HuH-7.5 (cell line): ENCODE measurements around the gene TTC6.

Source experiments
- DNase-seq: peaks from one replicate; pipeline ENCODE4 v3.0.0; 2011; ENCODE audit warnings: low spot score

Gene TTC6

DNA sequence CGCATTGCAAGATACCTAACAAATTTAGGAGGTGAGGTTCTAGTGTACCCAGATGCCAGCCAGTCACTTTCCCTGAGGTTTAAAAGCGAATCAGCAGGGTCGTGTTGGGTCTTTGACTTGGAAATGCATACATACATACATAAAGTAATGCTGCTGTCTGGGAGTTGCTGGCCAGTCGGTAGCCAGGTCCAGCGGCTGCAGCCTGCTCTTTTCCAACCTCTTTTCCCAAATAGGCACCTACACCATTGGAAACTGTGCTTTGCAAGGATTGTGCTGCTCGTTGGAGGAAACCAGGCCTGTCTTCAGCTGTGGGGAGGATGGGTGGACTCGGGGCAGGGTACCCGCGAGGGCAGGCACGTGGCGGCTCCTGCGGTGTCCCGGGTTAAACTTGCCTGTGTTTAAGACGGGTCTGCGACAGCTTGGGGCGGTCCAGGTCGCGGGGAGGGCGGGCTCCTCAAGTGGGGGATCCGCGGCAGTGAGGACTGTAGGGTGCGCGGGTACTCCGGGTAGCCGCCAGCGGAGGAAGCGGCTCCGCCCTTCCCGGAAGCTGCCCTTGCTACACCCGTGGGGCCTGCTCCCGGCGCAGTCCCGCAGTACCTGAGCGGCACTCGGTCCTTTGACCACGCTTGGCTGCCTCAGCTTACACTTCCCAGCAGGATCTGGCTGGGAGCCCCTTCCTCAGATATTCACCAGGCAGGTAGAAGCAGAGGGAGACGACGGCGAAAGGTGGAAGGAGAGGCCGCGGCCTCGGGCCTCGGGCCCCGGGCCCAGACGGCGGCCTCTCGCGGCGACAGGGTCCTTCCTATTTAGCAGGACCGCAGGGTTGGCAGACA lies 2.7 kb downstream of the TTC6 start:
- DNase-seq: no peak

DNA sequence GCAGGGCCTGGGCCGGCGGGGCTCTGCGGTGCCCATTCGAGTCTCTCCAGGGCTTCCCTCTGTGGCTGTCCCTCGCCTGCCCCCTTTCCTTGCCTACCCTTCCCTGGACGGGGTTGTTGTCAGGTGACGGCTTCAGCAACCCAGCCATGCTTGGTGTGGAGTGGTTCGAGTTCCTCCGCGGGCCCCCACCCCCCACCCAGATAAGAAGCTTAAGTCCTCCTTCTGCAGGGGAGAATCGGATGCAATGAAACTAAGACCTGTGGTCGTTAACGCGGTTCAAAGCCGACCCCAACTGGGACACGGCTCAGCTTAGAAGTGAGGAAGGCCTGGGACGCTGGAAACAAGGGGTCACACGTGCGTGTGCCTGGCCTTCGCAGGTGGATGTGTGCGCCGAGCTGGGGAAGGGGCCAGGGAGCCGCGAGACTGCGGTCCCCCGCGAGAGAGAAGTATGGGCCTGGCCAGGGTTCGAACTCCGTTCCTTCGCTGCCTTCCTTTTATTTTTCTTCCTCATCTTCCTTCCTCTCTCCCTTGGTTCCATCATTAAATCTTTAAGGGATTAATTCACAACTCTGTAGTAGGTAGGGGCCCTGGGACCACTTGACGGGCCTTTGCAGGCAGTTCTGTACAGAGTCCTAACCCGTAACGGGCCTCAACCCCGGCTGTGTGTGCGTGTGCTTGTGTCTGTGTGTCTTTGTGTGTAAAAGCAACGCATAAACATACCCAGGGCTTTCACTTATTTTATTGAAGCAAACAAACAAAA lies 3.5 kb downstream of the TTC6 start:
- no peak for DNase-seq

DNA sequence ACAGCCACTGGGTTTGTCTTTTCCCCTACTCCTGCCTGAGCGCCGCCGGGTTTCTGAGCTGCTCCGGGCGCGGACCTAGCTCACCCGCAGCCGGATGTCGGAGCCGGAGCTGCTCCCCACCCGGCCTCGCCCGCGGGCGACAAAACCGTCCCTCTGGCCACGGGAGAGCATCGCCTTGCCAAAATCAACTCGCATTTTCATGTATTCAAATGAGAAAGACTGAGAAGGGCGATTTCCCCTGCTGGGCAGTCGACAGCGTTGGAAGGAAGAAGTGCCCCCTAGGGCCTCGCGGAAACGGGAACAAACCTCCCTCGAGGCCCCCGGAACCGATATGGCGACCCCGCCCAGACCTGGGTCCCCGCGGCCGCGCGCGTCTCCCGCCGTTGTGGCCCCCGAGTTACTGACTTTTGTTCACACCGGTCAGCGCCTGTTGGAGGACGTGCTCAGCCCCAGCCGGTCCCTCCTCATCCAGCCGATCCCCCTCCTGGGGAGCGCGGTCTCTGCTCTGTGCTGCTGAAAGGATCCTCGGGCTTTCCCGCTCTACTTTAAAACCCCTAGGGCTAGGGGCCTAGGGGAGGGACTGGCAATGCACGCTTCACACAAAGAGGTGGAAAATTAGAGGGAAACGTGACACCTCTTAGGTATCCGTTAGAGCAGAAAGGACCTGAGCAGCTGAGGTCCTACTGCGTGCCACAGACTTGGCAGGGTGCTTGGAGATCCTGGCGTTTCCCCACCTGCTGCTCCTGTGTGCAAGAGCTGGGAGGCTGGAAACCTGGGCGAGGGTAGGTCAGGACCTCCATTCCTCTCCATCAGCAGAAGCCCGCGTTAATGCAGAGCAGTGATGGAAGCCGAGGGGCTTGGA lies 4.3 kb downstream of the TTC6 start:
- DNase-seq: no peak

DNA sequence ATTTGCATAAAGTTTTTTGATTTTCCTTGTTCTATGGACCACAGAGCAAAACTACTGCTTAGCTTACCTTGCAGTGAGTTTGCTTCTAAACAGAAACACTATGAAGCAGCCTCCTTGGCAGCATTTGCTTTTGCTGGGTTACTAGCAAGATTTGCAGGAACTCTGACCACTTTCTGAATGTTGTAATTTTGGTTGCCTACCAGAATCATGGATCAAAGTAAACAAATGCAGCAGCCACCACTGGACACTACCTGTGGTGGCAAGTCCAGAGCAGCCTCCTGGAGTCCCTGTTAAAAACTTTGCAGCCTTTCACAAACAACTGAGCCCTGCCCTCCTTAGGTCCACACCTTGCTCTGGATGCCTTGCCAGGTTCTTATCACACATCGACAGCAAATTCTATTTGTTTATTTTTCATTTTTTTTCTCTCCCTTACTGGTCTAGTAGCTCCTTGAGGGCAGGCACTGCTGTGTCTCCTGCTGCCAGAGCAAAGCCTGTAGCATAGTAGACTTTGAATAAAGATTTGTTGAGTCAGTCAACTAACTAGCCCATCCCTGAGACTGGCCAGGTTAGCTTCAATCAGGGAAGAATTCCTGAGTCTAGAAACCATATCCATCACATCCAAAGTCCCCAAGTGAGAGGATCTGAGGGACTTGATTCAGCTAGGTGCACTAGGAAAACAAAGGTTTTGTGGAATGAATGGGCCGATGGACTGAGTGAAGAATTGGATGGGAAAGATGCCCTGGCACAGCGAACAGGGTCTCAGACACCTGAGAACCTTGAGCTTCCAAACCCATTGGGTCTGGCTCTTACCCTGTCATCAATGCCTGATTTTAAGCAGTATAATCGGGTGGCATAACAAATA lies 5.7 kb downstream of the TTC6 start:
- DNase-seq: no peak

DNA sequence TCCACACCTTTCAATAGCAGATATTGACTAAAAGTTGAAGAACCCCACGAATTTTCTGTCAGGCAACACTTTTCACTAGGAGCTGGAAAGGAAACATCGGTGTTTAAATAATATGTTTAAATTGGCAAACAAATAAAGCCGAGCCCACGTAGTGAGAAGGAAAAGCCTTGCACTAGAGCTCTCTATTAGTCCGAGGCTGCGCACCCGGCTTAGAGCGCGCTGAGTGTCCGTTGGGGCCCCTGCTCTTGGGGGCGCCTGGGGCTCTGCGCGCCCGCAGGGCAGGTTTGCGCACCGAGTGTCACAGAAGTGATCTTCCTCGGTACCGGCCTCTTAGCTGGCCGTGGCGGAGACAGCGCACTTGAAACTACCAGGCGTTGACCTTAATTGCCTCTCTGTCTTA lies 6.4 kb downstream of the TTC6 start:
- no peak for DNase-seq

DNA sequence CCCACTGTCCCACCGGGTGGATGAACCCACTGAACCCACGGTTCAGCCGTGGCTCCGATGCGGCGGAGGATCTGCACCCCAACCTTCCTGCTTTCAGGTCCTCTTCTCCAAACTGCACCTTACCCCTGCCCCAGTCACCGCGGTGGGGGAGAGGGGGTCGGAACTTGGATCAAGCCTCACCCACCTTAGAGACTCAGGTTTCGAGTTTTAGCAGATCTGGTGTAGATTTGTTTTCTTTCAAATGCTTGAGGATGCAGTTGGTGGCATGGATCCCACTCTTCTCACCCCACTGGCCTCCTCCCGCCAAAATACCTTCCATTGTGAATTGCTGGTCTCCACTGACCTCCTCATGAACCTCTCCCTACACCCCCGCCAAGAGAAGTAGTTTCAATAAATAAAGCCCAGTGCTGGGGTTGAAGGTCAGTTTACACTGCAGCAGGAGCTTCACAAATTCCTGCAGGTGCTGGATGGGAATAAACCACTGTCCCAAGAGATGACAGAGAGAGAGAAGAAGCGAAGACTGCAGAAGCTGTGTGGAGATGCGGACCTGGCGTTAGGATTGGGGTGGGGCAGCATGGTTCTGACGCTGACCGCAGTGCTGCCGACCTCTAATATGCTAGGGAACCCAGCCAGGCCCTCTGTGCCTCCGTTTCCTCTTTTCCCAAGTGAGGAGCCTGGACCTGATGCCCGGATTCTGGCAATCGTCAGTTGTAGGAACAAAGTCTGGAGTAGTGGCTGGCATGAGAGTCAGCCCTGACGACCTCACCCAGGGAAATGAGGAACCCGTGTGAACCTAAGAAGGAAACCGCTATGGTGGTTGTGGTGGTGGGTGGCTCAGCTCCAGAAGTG lies 7.4 kb downstream of the TTC6 start:
- peak; percentile 78 for DNase-seq

DNA sequence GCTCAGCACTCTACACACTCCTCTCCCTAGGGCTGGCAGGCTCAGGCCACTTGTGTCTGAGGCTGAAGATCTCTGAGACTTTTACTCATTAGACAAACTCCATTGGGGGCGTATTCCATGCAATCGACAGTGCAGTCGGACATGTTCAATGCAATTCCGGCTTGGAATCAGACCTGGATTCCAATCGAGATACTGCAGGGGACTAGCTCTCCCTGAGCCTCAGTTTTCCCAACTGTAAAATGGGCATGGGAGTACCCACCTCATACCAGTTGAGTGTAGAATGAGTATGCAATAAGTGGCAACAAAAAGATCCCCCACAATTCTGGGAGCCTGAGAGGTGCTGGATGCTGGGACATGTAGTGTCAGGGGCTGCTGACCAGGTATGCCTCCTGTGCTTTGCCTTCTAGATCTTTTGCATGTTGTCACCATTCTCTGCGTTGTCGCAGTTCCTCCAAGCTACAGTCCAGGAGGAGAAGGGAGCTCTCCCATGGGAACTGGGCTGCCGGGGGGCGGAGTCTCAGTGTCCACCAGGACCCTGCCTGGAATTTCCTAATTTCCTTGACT lies 8.3 kb downstream of the TTC6 start:
- no peak for DNase-seq

DNA sequence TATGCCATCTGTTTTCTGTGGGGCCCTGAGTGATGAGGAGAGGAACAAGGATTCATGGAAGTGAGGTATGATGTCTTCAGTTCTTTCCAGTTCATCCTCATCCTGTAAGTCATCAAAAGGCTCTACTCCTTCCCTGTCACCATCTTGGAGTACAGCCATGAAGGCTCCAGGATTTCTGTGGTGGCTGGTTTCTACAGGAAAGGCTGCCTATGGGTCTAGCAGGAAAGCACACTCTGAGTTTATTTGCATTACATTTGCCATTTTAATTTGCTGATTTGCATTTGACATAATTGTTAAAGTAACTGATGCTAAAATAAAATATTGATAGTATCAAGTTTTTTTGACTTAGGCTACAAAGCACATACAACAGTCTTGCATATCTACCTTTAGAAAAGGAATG lies 11.2 kb downstream of the TTC6 start:
- DNase-seq: no peak

DNA sequence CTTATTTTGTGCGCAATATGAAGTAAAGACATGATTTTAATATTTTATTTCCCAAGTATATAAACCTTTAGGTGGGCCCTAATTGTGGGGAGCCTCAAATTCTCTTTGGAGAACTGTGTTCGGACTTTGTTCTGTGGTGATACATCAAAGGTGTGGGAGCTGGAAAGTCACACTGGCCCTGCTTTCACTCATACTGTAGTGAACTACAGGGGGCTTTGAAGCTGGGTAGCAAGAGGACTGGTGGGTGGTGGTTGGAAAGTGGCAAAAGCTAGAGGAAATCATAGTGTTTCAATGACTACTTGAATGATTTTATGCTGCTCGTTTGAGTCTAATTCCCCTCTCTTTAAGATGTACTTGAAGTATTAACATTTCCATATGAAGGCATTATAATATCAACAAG lies 13.2 kb downstream of the TTC6 start:
- no peak for DNase-seq

DNA sequence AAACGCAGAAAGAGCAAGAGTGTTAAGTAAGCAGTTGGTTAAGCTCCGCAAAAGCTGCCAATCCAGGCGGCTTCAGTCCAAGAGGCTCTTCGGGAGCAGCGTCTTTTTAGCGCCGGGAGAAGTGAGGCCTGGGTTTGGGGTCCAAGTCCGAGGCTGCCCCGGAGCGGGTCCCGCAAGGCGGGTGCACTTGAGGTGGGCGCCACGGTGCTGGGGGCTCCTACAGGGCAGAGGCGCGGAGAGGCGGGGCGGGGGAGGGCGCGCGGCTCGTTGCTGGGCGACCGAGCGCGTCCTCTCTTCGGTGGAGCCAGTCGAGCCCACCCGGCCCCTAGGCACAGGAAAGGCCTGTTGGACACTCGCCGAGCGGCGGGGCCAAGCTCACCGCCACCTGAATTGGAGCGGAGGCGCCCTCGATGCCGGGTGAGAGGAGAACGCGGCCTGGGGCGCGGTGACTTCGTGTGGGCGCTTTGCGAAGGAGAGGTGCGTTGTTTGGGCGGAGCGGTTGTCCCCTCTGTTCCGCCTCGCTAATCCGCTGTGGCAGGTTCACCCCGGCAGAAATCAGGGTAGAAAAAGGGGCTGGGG lies 15.6 kb downstream of the TTC6 start:
- no peak for DNase-seq

DNA sequence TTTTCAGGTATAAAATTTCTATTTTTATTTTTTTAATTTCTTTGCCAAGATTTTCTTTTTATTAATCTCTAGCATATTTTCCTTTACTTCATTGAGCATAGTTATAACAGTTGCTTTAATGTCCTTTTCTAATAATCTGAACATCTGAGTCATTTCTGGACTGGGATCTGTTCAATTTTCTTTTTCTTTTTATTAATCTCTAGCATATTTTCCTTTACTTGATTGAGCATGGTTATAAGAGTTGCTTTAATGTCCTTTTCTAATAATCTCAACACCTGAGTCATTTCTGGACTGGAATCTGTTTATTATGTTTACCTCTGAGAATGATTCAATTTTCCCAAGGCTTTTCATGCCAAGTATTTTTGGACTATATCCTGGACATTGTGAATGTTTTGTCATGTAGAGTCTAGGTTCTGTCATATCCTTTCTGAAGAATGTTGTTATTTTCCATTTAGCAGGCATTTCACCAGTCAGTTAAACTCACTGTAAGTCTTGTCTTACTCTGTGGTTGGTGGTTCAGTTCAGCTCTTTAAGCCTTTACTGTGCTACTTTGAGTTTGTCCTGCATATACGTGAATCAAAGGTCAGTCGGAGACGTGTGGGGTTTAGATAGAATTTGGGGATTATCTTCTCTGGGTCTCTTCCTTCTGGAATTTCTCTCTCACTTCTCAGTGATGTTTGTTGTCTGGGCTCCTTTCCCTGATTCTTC lies 20.3 kb downstream of the TTC6 start:
- no peak for DNase-seq

DNA sequence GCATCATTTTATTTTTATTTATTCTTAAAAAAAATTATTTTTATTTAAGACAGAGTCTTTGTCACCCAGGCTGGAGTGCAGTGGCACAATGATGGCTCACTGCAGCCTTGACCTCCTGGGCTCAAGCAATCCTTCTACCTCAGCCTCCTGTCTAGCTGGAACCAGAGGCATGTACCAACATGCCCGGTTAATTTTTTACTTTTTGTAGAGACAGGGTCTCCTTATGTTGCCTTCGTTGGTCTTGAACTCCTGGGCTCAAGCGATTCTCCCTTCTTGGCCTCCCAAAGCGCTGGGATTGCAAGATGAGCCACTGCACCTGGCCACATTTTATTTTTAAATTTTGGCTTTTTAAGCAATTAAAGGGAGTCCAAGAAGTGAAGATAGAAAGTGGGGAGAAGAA lies 21.4 kb downstream of the TTC6 start:
- no peak for DNase-seq

DNA sequence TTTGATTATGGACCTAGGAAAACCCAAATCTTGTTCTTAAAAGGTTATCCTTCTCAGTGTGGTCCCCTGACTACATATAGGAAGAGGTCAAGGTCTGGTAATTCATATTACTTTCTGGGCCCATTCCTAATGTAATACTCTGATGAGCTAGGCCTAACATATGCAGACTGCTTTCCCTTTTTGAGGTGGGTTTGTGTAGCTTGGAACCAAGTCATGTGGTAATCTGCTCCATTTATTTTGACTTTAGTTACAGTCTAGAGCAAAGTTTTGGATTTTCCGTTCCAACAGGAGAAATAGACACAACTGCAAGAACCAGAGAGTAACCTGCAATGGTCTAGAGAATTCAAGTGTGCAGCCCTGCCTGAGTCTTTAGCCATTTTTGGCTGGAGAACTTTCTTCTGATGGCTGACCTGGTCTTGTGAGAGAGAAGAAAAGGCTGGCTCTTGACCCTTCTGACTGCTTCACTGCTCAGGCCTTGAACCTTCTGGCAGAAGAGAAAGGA lies 22.5 kb downstream of the TTC6 start:
- no peak for DNase-seq

DNA sequence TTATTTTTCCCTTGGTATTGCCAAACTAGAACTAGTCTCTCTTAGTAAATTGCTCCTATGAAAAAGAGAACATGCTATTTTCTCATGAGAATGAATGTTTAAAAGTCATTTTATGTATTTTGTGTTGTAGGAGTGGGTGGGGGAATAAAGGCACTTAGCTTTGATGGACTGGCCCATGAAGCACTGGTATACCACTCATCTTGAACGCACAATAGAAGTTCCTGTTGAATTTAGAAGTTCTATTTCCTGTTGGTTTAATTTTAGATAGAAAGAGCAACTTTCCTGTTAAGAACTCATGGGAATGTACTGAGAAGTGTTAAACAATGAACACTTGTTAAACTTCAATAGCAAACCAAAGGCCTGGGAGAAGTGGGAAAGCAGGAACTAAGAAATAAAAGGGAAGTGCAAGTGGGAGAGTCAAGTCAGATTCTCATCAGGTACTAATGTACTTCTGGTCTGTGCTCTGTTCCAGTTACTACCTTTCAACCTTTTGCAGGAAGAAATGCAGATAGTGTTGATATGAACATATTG lies 23.1 kb downstream of the TTC6 start:
- no peak for DNase-seq

DNA sequence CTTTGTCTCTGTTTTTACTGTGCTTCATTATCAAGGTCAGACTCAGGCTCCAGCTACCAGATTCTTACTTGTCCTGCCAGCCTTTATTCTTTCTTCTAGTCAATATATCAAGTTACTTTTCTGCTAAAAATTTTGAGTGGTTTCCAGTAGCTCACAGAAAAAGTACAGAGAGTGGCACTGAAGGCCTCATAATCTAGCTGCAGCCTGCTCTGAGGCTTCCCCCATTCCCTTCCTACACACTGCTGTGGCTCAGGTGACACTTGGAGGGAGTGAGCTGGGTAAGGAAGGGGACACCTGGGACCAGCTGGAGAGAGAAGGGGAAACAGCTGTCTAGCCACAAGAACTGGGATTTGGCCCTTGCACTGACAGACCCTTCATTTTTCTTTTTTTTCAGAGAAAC lies 25.4 kb downstream of the TTC6 start:
- DNase-seq: no peak

DNA sequence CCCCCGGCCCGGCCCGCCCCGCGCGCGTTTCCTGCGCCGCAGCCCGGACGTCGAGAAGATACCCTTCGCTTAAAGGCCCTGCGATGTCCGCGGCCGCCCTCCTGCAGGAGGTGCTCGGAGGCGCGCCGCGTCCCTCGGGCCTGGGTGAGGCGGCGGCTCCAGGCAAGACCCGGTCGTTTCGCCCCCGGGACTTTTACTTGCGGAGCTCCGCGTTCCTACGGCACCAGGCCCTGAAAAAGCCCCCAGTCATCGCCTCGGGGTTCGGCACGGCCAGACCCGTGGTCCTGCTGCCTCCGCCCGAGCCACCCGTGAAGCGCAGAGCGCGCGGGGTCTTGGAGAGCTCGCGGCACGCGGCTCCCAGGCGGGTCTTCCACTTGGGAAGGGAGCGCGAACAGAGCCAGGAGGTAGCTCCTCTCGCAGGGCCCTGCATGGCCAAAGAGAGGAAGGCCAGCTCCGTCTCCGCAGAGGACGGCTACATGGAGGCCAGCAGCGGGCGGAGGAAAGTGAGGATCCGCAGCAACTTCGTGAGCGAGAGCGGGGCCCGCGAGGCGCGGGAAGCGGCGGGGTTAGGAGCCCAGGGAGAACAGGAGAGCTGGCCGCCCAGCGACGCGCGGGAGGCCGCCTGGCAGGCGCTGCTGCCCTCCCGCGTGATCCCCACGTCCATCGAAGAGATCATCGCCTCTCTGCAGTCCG lies 26.9 kb downstream of the TTC6 start:
- DNase-seq: no peak

DNA sequence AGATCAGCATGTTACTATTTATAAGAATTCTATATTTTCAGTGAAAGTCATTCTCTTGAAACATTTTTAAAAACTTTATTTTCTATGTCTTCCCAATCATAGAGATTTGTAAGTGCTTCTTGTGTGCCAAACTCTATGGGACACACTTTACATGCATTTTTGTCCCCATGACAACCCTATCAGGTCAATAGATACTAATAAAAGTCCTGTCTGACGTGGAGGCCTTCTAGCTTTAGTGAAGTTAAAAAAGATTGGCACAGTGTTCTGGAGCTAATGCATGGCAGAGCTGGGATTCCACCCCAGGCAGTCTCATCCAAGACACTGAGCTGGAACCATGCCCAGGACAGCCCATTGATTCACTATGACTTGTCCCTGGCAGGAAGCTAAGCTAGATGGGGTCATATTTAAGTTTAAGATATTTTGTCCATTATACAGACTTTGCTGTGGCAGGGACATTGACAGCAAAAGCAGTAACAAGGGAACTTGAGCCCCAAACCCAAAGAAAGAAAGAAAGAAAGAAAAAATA lies 28.1 kb downstream of the TTC6 start:
- no peak for DNase-seq

DNA sequence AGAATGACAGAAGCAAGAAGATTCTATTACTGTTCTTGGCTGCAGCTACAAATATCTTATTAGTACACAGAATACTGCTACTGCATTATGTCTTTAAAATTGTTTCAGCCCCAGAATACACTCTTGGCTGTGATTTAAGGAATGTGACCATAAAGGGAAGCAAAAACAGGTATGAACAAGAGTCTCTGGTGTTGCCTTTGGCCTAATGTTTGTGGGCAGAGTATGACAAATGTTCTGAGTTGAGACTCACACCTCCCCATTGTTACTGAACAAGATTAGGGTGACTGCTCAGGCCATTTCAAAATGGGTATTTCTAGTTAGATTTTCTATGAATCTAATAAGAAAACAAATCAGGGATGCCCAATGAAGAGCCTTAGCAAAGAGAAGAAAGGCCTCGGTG lies 28.5 kb downstream of the TTC6 start:
- DNase-seq: no peak
